ENCODE data around the gene CYP3A5. TPM values are rescaled to one million over a fixed set of nuclear protein-coding genes. Genes with fewer than 3 reads are reported as not detected.
A peak's percentile ranks its signal among the peaks of the same experiment; 100 is the strongest.

CYP3A5 gene
- total and polyA plus RNA-seq, 9 of the 15 experiments (the other 6 are each of a cell fraction or from before 2014, with no cell fraction given) = 0.73 to 2.8 (median 1.5) TPM

GRCh38 chr7:99679400-99680191 lies at the start of gene CYP3A5 (continued):
- TF ChIP-seq NKRF (IDR thresholded peaks at IDR 0.05; ENCODE audit: borderline replicate concordance) (no peak), ETV5 (CRISPR knock-in tag; IDR thresholded peaks at IDR 0.05; ENCODE audit: low read depth) (no peak), FIP1L1 (IDR thresholded peaks at IDR 0.05; ENCODE audit: low read depth, low read length, poor library complexity, severe bottlenecking) (no peak), GTF2E2 (tag; IDR thresholded peaks at IDR 0.05) (peak; percentile 94), ZBED1 (IDR thresholded peaks at IDR 0.05) (peak; percentile 85; the same call in 1 of the 2 replicates), ZBTB7A (IDR thresholded peaks at IDR 0.05; ENCODE audit: borderline replicate concordance, control insufficient read depth, low read depth, low read length) (no peak), RBBP5 (IDR thresholded peaks at IDR 0.05; ENCODE audit: borderline replicate concordance, insufficient read depth, low read length, poor library complexity, severe bottlenecking) (peak; percentile 15), NFATC3 (IDR thresholded peaks at IDR 0.05) (no peak), SRF (CRISPR knock-in tag; IDR thresholded peaks at IDR 0.05) (0 out of 4 replicates have a peak, but pooled peaks of 1 of the 2 experiments have one; percentile 60), POLR2G (IDR thresholded peaks at IDR 0.05; ENCODE audit: low read depth, low read length) (peak; percentile 49; the same call in 1 of the 2 replicates), RBM15 (IDR thresholded peaks at IDR 0.05; ENCODE audit: insufficient read depth, low read length) (no peak), CBFA2T3 (IDR thresholded peaks at IDR 0.05) (peak; percentile 80), ATF1 (CRISPR knock-in tag; IDR thresholded peaks at IDR 0.05) (no peak), ATF1 (tag; IDR thresholded peaks at IDR 0.05) (0 out of 2 replicates have a peak, but pooled peaks have one; percentile 2), POLR2A (conservative IDR thresholded peaks at IDR 0.05) (peak; percentile 85), PTTG1 (tag; IDR thresholded peaks at IDR 0.05; ENCODE audit: low read depth) (0 out of 2 replicates have a peak, but pooled peaks have one; percentile 34), TCF7 (IDR thresholded peaks at IDR 0.05; ENCODE audit: borderline replicate concordance) (0 out of 2 replicates have a peak, but pooled peaks have one; percentile 19), BCL6 (CRISPR knock-in tag; IDR thresholded peaks at IDR 0.05) (no peak), NUFIP1 (IDR thresholded peaks at IDR 0.05; ENCODE audit: partially characterized antibody) (no peak), CBX1 (IDR thresholded peaks at IDR 0.05; ENCODE audit: low read depth) (peak; percentile 59; the same call in 1 of the 2 replicates), IFI16 (CRISPR knock-in tag; IDR thresholded peaks at IDR 0.05) (no peak), TRIM25 (IDR thresholded peaks at IDR 0.05; ENCODE audit: borderline replicate concordance) (no peak), RBFOX2 (IDR thresholded peaks at IDR 0.05; ENCODE audit: low read depth, low read length) (peak; percentile 63), ZNF589 (CRISPR knock-in tag; IDR thresholded peaks at IDR 0.05; ENCODE audit: low read depth) (no peak), ZNF696 (CRISPR knock-in tag; conservative IDR thresholded peaks at IDR 0.05) (no peak), RBM25 (IDR thresholded peaks at IDR 0.05; ENCODE audit: low read depth, low read length, severe bottlenecking) (peak; percentile 10), RFX7 (CRISPR knock-in tag; IDR thresholded peaks at IDR 0.05) (no peak), ZNF23 (CRISPR knock-in tag; IDR thresholded peaks at IDR 0.05) (no peak)

All from K562 (cell line).